GM12891 (cell line): Measurements from ENCODE around the gene PAPOLA.

Source experiments
- POLR2A ChIP-seq: IDR thresholded peaks from 2 replicates; pipeline ENCODE4 v1.6.1; 2011; ENCODE audit warnings: low read depth, low read length, control low read depth
- POLR2AphosphoS5 ChIP-seq: IDR thresholded peaks from 2 replicates; pipeline ENCODE4 v1.6.1; 2011; ENCODE audit warnings: low read depth, low read length, control low read depth
- SPI1 ChIP-seq: IDR thresholded peaks from 2 replicates; pipeline ENCODE4 v1.6.1; 2011; ENCODE audit warnings: low read depth, low read length, control low read depth
- TAF1 ChIP-seq: IDR thresholded peaks from 2 replicates; pipeline ENCODE4 v1.6.1; 2011; ENCODE audit warnings: low read depth, low read length, control low read depth

GRCh38 chr14:96602186-96602585 is 100.0 kb downstream of the PAPOLA start:
- TF ChIP-seq POLR2AphosphoS5 (no peak), POLR2A (no peak), TAF1 (no peak), SPI1 (no peak)
